ENCODE data around the gene AGXT2.

GRCh38 chr5:35009019-35009418, 38.7 kb downstream of the AGXT2 start:
- TF ChIP-seq, protein P1, sequence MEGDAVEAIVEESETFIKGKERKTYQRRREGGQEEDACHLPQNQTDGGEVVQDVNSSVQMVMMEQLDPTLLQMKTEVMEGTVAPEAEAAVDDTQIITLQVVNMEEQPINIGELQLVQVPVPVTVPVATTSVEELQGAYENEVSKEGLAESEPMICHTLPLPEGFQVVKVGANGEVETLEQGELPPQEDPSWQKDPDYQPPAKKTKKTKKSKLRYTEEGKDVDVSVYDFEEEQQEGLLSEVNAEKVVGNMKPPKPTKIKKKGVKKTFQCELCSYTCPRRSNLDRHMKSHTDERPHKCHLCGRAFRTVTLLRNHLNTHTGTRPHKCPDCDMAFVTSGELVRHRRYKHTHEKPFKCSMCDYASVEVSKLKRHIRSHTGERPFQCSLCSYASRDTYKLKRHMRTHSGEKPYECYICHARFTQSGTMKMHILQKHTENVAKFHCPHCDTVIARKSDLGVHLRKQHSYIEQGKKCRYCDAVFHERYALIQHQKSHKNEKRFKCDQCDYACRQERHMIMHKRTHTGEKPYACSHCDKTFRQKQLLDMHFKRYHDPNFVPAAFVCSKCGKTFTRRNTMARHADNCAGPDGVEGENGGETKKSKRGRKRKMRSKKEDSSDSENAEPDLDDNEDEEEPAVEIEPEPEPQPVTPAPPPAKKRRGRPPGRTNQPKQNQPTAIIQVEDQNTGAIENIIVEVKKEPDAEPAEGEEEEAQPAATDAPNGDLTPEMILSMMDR (IDR thresholded peaks at IDR 0.05) = no peak
- TF ChIP-seq EZH2 (IDR thresholded peaks at IDR 0.05) = no peak
